Measurements from ENCODE around the gene DAPK2.

Gene DAPK2

GRCh38 chr15:63864186-63864585 is 182.1 kb downstream of the DAPK2 start:
- no peak for TF ChIP-seq CTCF (IDR thresholded peaks at IDR 0.05; ENCODE audit: control insufficient read depth, extremely low read depth, insufficient read depth)
- H3K4me3 ChIP-seq (ENCODE audit: low read depth, low read length), result no peak overlapping the region
- DNase-seq (ENCODE audit: low read depth), result no peak

GRCh38 chr15:63861946-63862517 is 184.3 kb downstream of the DAPK2 start:
- no peak for DNase-seq (ENCODE audit: low read depth)

GRCh38 chr15:63860555-63860954 is 185.7 kb downstream of the DAPK2 start:
- TF ChIP-seq CTCF (IDR thresholded peaks at IDR 0.05; ENCODE audit: control insufficient read depth, extremely low read depth, insufficient read depth), result no peak
- no peak overlapping the region for H3K4me3 ChIP-seq (ENCODE audit: low read depth, low read length)
- DNase-seq (ENCODE audit: low read depth), result no peak

More at GRCh38 chr15:63861946-63862517, 184.3 kb downstream of the DAPK2 start:
- no peak overlapping the region for H3K4me3 ChIP-seq (ENCODE audit: low read depth, low read length)
- TF ChIP-seq CTCF (IDR thresholded peaks at IDR 0.05; ENCODE audit: control insufficient read depth, extremely low read depth, insufficient read depth), result no peak

GRCh38 chr15:63860155-63860554 is 186.1 kb downstream of the DAPK2 start:
- DNase-seq (ENCODE audit: low read depth), result no peak
- no peak overlapping the region for H3K4me3 ChIP-seq (ENCODE audit: low read depth, low read length)
- TF ChIP-seq CTCF (IDR thresholded peaks at IDR 0.05; ENCODE audit: control insufficient read depth, extremely low read depth, insufficient read depth), result no peak

- TF ChIP-seq CTCF (IDR thresholded peaks at IDR 0.05; ENCODE audit: control insufficient read depth, extremely low read depth, insufficient read depth), result no peak
- no peak for DNase-seq (ENCODE audit: low read depth)
- no peak overlapping the region for H3K4me3 ChIP-seq (ENCODE audit: low read depth, low read length)
Measured at GRCh38 chr15:63858881-63859280, 187.4 kb downstream of the DAPK2 start.

GRCh38 chr15:63858448-63858847 is 187.8 kb downstream of the DAPK2 start:
- no peak overlapping the region for H3K4me3 ChIP-seq (ENCODE audit: low read depth, low read length)
- no peak for TF ChIP-seq CTCF (IDR thresholded peaks at IDR 0.05; ENCODE audit: control insufficient read depth, extremely low read depth, insufficient read depth)
- no peak for DNase-seq (ENCODE audit: low read depth)

- H3K4me3 ChIP-seq (ENCODE audit: low read depth, low read length), result no peak overlapping the region
- no peak for DNase-seq (ENCODE audit: low read depth)
- TF ChIP-seq CTCF (IDR thresholded peaks at IDR 0.05; ENCODE audit: control insufficient read depth, extremely low read depth, insufficient read depth), result no peak
Measured at GRCh38 chr15:63857461-63857856, 188.8 kb downstream of the DAPK2 start.

Measured in LNCaP clone FGC (cell line).